CD1c-positive myeloid dendritic cell (primary cell): ENCODE data around the gene PTK7.
"Not testable (repeated sequence)": the region's sequence is repeated elsewhere in the genome, so short reads cannot be mapped to it uniquely, and the experiment has no call there.

ENCODE experiments used
- DNase-seq: peaks from one replicate; pipeline ENCODE4 v3.0.0-alpha.2; 2016; ENCODE audit errors: extremely low spot score

The PTK7 gene

GRCh38 chr6:43119482-43119881, 43.4 kb downstream of the PTK7 start:
- no peak for DNase-seq

- DNase-seq, result no peak
Observed at GRCh38 chr6:43120101-43120763, 44.1 kb downstream of the PTK7 start.

- no peak for DNase-seq
Observed at GRCh38 chr6:43120944-43121913, 45.1 kb downstream of the PTK7 start.

- DNase-seq, result no peak
Observed at GRCh38 chr6:43122146-43122545, 46.0 kb downstream of the PTK7 start.

- no peak for DNase-seq
Observed at GRCh38 chr6:43123461-43124314, 47.6 kb downstream of the PTK7 start.

GRCh38 chr6:43124481-43124880, 48.4 kb downstream of the PTK7 start:
- no peak for DNase-seq

GRCh38 chr6:43125119-43125518, 49.0 kb downstream of the PTK7 start:
- DNase-seq, result no peak

GRCh38 chr6:43125555-43125954, 49.4 kb downstream of the PTK7 start:
- no peak for DNase-seq

GRCh38 chr6:43127180-43127579, 51.1 kb downstream of the PTK7 start:
- peak; percentile 25 for DNase-seq

GRCh38 chr6:43127877-43128276, 51.8 kb downstream of the PTK7 start:
- no peak for DNase-seq

- no peak for DNase-seq
Observed at GRCh38 chr6:43128926-43129325, 52.8 kb downstream of the PTK7 start.

GRCh38 chr6:43129434-43130194, 53.5 kb downstream of the PTK7 start:
- DNase-seq, result no peak

GRCh38 chr6:43130429-43130828, 54.3 kb downstream of the PTK7 start:
- no peak for DNase-seq

- DNase-seq, result not testable (repeated sequence)
Observed at GRCh38 chr6:43131379-43131778, 55.3 kb downstream of the PTK7 start.

- no peak for DNase-seq
Observed at GRCh38 chr6:43138267-43138666, 62.2 kb downstream of the PTK7 start.

- DNase-seq, result not testable (repeated sequence)
Observed at GRCh38 chr6:43139973-43140372, 63.9 kb downstream of the PTK7 start.

- no peak for DNase-seq
Observed at GRCh38 chr6:43141644-43142043, 65.5 kb downstream of the PTK7 start.

- no peak for DNase-seq
Observed at GRCh38 chr6:43142101-43142500, 66.0 kb downstream of the PTK7 start.

GRCh38 chr6:43143235-43144128, 67.4 kb downstream of the PTK7 start:
- peak; percentile 84 for DNase-seq

GRCh38 chr6:43144879-43145278, 68.8 kb downstream of the PTK7 start:
- DNase-seq, result no peak
